Measurements from ENCODE around the gene MED19.
A peak's percentile ranks its signal among the peaks of the same experiment; 100 is the strongest.
"Not testable (repeated sequence)": the region's sequence is repeated elsewhere in the genome, so short reads cannot be mapped to it uniquely, and the experiment has no call there.

The MED19 gene

GRCh38 chr11:57711414-57712255 is at the start of gene MED19:
Gene MED19 (minus strand): TSS chr11:57712215. CDS start chr11:57712179, 36 bp downstream.
- peak; percentile 69 for DNase-seq

GRCh38 chr11:57758174-57758573 is 46.2 kb upstream of the MED19 start:
- DNase-seq, result no peak

GRCh38 chr11:57752954-57753353 is 40.9 kb upstream of the MED19 start:
- DNase-seq, result no peak

- peak; percentile 44 for DNase-seq
Measured at GRCh38 chr11:57751676-57752253, 39.8 kb upstream of the MED19 start, which contains the start of gene BTBD18. Gene BTBD18 (minus strand): TSS chr11:57751819. CDS start chr11:57751188, 631 bp downstream.

GRCh38 chr11:57751176-57751575 is 39.2 kb upstream of the MED19 start:
- DNase-seq, result no peak

GRCh38 chr11:57746920-57747319 is 34.9 kb upstream of the MED19 start:
- no peak for DNase-seq

GRCh38 chr11:57745206-57745605 is 33.2 kb upstream of the MED19 start:
- DNase-seq, result no peak

- DNase-seq, result no peak
Measured at GRCh38 chr11:57744357-57744756, 32.3 kb upstream of the MED19 start.

GRCh38 chr11:57742087-57742452 is 30.1 kb upstream of the MED19 start:
- no peak for DNase-seq

- peak; percentile 98 for DNase-seq
Measured at GRCh38 chr11:57741132-57742086, 29.4 kb upstream of the MED19 start, which contains the start of gene SELENOH. Gene SELENOH (plus strand): TSS chr11:57741491. CDS start chr11:57741596, 105 bp downstream.

- DNase-seq, result no peak
Measured at GRCh38 chr11:57735619-57736298, 23.7 kb upstream of the MED19 start.

- DNase-seq, result no peak
Measured at GRCh38 chr11:57732661-57733060, 20.6 kb upstream of the MED19 start.

- DNase-seq, result no peak
Measured at GRCh38 chr11:57729479-57729878, 17.5 kb upstream of the MED19 start.

GRCh38 chr11:57728829-57729228 is 16.8 kb upstream of the MED19 start:
- DNase-seq, result no peak

GRCh38 chr11:57727185-57727584 is 15.2 kb upstream of the MED19 start:
- DNase-seq, result no peak

- not testable (repeated sequence) for DNase-seq
Measured at GRCh38 chr11:57716726-57717125, 4.7 kb upstream of the MED19 start.

- no peak for DNase-seq
Measured at GRCh38 chr11:57713835-57714234, 1.8 kb upstream of the MED19 start.

- DNase-seq, result peak; percentile 99
Measured at GRCh38 chr11:57712256-57713150, 488 bp upstream of the MED19 start, which contains the start of gene TMX2. Gene TMX2 (plus strand): TSS chr11:57712593. CDS start chr11:57712619, 26 bp downstream.

GRCh38 chr11:57709802-57710367 is 2.1 kb downstream of the MED19 start:
- no peak for DNase-seq

GRCh38 chr11:57705432-57705831 is 6.6 kb downstream of the MED19 start:
- not testable (repeated sequence) for DNase-seq

- no peak for DNase-seq
Measured at GRCh38 chr11:57704932-57705331, 7.1 kb downstream of the MED19 start.
